K562 (cell line): ENCODE data around the gene MEF2D. TPM values are rescaled to one million over a fixed set of nuclear protein-coding genes. Genes with fewer than 3 reads are reported as not detected.

ENCODE experiments used
- ARID1B ChIP-seq: fragments of 450-650 bp; IDR thresholded peaks from 2 replicates; pipeline ENCODE4 v1.6.1; 2016; ENCODE audit warnings: antibody characterized with exemption, mild to moderate bottlenecking, inconsistent platforms
- BDP1 ChIP-seq: IDR thresholded peaks from 3 replicates; pipeline ENCODE4 v1.6.1; 2011; ENCODE audit not compliant: insufficient read length, insufficient read depth
- CBX3 ChIP-seq, 2 experiments: IDR thresholded peaks; 1 replicate in 1 of 2; 2 replicates in 1 of 2; pipeline ENCODE4 v1.6.1; 2012; ENCODE audit warnings: inconsistent platforms in 2 of 2, low read length in 2 of 2, borderline replicate concordance in 1 of 2, control low read depth in 1 of 2
- ELK1 ChIP-seq: sonication (generic); formaldehyde crosslinking; IDR thresholded peaks from 2 replicates; pipeline ENCODE4 v1.8.1; 2022; ENCODE audit warnings: missing genetic modification reagents
- JUNB ChIP-seq: fragments of 450-650 bp; formaldehyde crosslinking; conservative IDR thresholded peaks from 2 replicates; pipeline ENCODE4 v1.4.0; 2020; ENCODE audit warnings: mild to moderate bottlenecking
- KLF1 ChIP-seq: fragments of 450-650 bp; IDR thresholded peaks from 2 replicates; pipeline ENCODE4 v1.6.1; 2016; ENCODE audit warnings: missing genetic modification characterization, missing compliant biosample characterization
- NELFE ChIP-seq: IDR thresholded peaks from 2 replicates; pipeline ENCODE4 v1.6.1; 2011; ENCODE audit warnings: mild to moderate bottlenecking; ENCODE audit not compliant: insufficient read depth, insufficient read length
- NFIC ChIP-seq: fragments of 450-650 bp; IDR thresholded peaks from 2 replicates; pipeline ENCODE4 v1.6.1; 2017; ENCODE audit warnings: mild to moderate bottlenecking, inconsistent platforms
- NFYB ChIP-seq: IDR thresholded peaks from 2 replicates; pipeline ENCODE4 v1.6.1; 2011; ENCODE audit warnings: mild to moderate bottlenecking, moderate library complexity; ENCODE audit not compliant: insufficient read length; ENCODE audit errors: extremely low read depth
- POLR2AphosphoS5 ChIP-seq: IDR thresholded peaks from 2 replicates; pipeline ENCODE4 v1.6.1; 2011; ENCODE audit warnings: mild to moderate bottlenecking, low read depth, low read length, moderate library complexity; ENCODE audit not compliant: control insufficient read depth, insufficient read depth
- SMARCA4 ChIP-seq: fragments of 450-650 bp; IDR thresholded peaks from 2 replicates; pipeline ENCODE4 v1.6.1; 2016
- SRSF1 ChIP-seq: fragments of 200-400 bp; formaldehyde crosslinking; IDR thresholded peaks from 2 replicates; pipeline ENCODE4 v1.6.1; 2017; ENCODE audit warnings: mild to moderate bottlenecking, low read depth, low read length, moderate library complexity
- ZBED1 ChIP-seq: IDR thresholded peaks from 2 replicates; pipeline ENCODE4 v1.6.1; 2014
- ZBTB8A ChIP-seq: fragments of 450-650 bp; IDR thresholded peaks from 2 replicates; pipeline ENCODE4 v1.6.1; 2018; ENCODE audit warnings: mild to moderate bottlenecking, moderate library complexity; ENCODE audit not compliant: partially characterized antibody
- ZKSCAN8 ChIP-seq: fragments of 200-800 bp; sonication (Bioruptor generic); IDR thresholded peaks from 2 replicates; pipeline ENCODE4 v1.6.1; 2016; ENCODE audit warnings: missing genetic modification characterization, missing compliant biosample characterization
- ZNF395 ChIP-seq: fragments of 200-800 bp; sonication (Bioruptor generic); IDR thresholded peaks from 2 replicates; pipeline ENCODE4 v1.6.1; 2017; ENCODE audit warnings: missing genetic modification characterization, missing compliant biosample characterization
- ZNF584 ChIP-seq: fragments of 200-800 bp; sonication (Bioruptor generic); IDR thresholded peaks from 2 replicates; pipeline ENCODE4 v1.6.1; 2016; ENCODE audit warnings: low read depth, mild to moderate bottlenecking, missing genetic modification characterization, missing compliant biosample characterization
- polyA plus RNA-seq, 8 experiments: library from polyadenylated mRNA; depleted of rRNA in 4 of 8; stranded (reverse) in 5 of 8; unstranded in 3 of 8; fragments of >200 nt; fragmentation: Nextera tagmentation in 2 of 8; fragmentation: Illumina TruSeq in 1 of 8; extraction: Ambion mirVana in 2 of 8; extraction: Trizol in 1 of 8; gene quantifications; 2 replicates each; pipeline versions ENCODE4 v1.2.1 to v1.2.3, GENCODE V29; 2011 to 2014; ENCODE audit warnings: inconsistent platforms in 1 of 8, missing spikeins in 1 of 8
- total RNA-seq, 7 experiments: library from RNA; depleted of rRNA in 6 of 7; stranded (reverse); fragments of >200 nt in 6 of 7; fragmentation: Illumina TruSeq in 2 of 7; extraction: Trizol in 2 of 7; gene quantifications; 2 replicates each; pipeline versions ENCODE4 v1.2.1 to v1.2.3, GENCODE V29; 2011 to 2021; ENCODE audit warnings: low replicate concordance in 1 of 7
- TF ChIP-seq, protein P1 (sequence below): sonication (generic); formaldehyde crosslinking; IDR thresholded peaks from 2 replicates; pipeline ENCODE4 v1.8.1; 2023; ENCODE audit warnings: missing genetic modification reagents, mild to moderate bottlenecking, borderline replicate concordance
- TF ChIP-seq, protein P2 (sequence below): fragments of 150-350 bp; IDR thresholded peaks from 2 replicates; pipeline ENCODE4 v1.6.1; 2014; ENCODE audit warnings: low read depth, mild to moderate bottlenecking, low read length, borderline replicate concordance

MEF2D gene
- total and polyA plus RNA-seq, 9 of the 15 experiments (the other 6 are each of a cell fraction or from before 2014, with no cell fraction given), result 0.10 to 19.5 (median 2.6) TPM

DNA sequence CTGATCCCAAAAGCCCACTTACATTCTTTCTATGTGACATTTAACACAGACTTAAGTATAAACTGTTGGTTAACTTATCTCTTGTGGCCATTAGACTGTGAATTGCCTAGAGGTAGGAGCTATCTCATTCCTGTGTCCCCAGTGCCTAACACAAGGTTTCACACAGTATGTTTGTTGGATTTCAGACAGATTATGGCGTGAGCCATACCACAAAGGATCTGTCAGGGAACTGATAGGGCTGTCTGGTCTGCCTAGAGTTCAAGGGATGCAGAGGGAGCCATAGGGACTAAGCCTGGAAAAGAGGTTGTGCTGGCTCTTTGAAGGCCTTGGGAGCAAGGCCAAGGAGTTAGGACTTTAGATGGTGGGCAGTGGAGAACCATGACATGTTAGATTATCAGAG, 40.0 kb downstream of the MEF2D start (continued):
- TF ChIP-seq, protein P1, sequence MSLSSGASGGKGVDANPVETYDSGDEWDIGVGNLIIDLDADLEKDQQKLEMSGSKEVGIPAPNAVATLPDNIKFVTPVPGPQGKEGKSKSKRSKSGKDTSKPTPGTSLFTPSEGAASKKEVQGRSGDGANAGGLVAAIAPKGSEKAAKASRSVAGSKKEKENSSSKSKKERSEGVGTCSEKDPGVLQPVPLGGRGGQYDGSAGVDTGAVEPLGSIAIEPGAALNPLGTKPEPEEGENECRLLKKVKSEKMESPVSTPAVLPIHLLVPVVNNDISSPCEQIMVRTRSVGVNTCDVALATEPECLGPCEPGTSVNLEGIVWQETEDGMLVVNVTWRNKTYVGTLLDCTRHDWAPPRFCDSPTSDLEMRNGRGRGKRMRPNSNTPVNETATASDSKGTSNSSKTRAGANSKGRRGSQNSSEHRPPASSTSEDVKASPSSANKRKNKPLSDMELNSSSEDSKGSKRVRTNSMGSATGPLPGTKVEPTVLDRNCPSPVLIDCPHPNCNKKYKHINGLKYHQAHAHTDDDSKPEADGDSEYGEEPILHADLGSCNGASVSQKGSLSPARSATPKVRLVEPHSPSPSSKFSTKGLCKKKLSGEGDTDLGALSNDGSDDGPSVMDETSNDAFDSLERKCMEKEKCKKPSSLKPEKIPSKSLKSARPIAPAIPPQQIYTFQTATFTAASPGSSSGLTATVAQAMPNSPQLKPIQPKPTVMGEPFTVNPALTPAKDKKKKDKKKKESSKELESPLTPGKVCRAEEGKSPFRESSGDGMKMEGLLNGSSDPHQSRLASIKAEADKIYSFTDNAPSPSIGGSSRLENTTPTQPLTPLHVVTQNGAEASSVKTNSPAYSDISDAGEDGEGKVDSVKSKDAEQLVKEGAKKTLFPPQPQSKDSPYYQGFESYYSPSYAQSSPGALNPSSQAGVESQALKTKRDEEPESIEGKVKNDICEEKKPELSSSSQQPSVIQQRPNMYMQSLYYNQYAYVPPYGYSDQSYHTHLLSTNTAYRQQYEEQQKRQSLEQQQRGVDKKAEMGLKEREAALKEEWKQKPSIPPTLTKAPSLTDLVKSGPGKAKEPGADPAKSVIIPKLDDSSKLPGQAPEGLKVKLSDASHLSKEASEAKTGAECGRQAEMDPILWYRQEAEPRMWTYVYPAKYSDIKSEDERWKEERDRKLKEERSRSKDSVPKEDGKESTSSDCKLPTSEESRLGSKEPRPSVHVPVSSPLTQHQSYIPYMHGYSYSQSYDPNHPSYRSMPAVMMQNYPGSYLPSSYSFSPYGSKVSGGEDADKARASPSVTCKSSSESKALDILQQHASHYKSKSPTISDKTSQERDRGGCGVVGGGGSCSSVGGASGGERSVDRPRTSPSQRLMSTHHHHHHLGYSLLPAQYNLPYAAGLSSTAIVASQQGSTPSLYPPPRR (CRISPR knock-in tag), result peak; percentile 71; the same call in 1 of the 2 replicates
- TF ChIP-seq KLF1 (no peak), ELK1 (CRISPR knock-in tag) (no peak), CBX3 (IDR thresholded peaks at IDR 0.05; ENCODE audit: borderline replicate concordance in 1 of 2, low read length in 2 of 2) (peak in 1 of 2 experiments; percentile 63; a peak in 1 of 3 replicates), ZKSCAN8 (CRISPR knock-in tag) (peak; percentile 24; the same call in 1 of the 2 replicates), ZNF395 (CRISPR knock-in tag) (peak; percentile 92), BDP1 (no peak), JUNB (CRISPR knock-in tag) (no peak), NFYB (no peak), ZNF584 (CRISPR knock-in tag) (peak; percentile 86), SMARCA4 (peak; percentile 91), ZBED1 (0 out of 2 replicates have a peak, but pooled peaks have one; percentile 66), ZBTB8A (no peak), POLR2AphosphoS5 (peak; percentile 99), NFIC (peak; percentile 93), SRSF1 (no peak), ARID1B (peak; percentile 97), NELFE (no peak)
- TF ChIP-seq, protein P2, sequence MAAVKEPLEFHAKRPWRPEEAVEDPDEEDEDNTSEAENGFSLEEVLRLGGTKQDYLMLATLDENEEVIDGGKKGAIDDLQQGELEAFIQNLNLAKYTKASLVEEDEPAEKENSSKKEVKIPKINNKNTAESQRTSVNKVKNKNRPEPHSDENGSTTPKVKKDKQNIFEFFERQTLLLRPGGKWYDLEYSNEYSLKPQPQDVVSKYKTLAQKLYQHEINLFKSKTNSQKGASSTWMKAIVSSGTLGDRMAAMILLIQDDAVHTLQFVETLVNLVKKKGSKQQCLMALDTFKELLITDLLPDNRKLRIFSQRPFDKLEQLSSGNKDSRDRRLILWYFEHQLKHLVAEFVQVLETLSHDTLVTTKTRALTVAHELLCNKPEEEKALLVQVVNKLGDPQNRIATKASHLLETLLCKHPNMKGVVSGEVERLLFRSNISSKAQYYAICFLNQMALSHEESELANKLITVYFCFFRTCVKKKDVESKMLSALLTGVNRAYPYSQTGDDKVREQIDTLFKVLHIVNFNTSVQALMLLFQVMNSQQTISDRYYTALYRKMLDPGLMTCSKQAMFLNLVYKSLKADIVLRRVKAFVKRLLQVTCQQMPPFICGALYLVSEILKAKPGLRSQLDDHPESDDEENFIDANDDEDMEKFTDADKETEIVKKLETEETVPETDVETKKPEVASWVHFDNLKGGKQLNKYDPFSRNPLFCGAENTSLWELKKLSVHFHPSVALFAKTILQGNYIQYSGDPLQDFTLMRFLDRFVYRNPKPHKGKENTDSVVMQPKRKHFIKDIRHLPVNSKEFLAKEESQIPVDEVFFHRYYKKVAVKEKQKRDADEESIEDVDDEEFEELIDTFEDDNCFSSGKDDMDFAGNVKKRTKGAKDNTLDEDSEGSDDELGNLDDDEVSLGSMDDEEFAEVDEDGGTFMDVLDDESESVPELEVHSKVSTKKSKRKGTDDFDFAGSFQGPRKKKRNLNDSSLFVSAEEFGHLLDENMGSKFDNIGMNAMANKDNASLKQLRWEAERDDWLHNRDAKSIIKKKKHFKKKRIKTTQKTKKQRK, result no peak
